Right lobe of liver (tissue), 4 donors: Measurements from ENCODE around the gene PRKAB1.

Source experiments
- CTCF ChIP-seq, 4 donors: fragments of 200-600 bp in 3 of 4; fragments of 450-650 bp in 1 of 4; IDR thresholded peaks; one replicate each; pipeline versions ENCODE4 v1.5.1 to v1.8.0; 2016 to 2022; ENCODE audit warnings: antibody characterized with exemption in 4 of 4, mild to moderate bottlenecking in 2 of 4
- POLR2A ChIP-seq: fragments of 450-650 bp; IDR thresholded peaks from one replicate; pipeline ENCODE4 v1.6.1; 2017; ENCODE audit warnings: antibody characterized with exemption, mild to moderate bottlenecking
- donor health status: DM: no; HTN: no; CAD: no.
- donor health status: DM: no; HTN: no; CAD: no.
- donor health status: DM: no; HTN: yes; CAD: no.

- TF ChIP-seq CTCF (IDR thresholded peaks at IDR 0.05) (no peak), POLR2A (no peak)
Observed at GRCh38 chr12:119668324-119668841, 450 bp downstream of the PRKAB1 start.
